SU-DHL-6 (cell line): ENCODE results near the gene BLOC1S5.

Experiments
- EZH2phosphoT487 ChIP-seq: fragments of 200-600 bp; sonication (generic), shearing (Covaris generic); conservative IDR thresholded peaks from 2 replicates; pipeline ENCODE4 v1.6.1; 2018; ENCODE audit warnings: mild to moderate bottlenecking, antibody characterized with exemption, low read length, moderate library complexity, mixed read lengths
- TF ChIP-seq, protein P1 (sequence below): fragments of 200-600 bp; sonication (generic); IDR thresholded peaks from one replicate; pipeline ENCODE4 v1.5.1; 2017; ENCODE audit warnings: antibody characterized with exemption, mild to moderate bottlenecking, low read length, moderate library complexity; ENCODE audit not compliant: insufficient read depth, poor library complexity, severe bottlenecking

DNA sequence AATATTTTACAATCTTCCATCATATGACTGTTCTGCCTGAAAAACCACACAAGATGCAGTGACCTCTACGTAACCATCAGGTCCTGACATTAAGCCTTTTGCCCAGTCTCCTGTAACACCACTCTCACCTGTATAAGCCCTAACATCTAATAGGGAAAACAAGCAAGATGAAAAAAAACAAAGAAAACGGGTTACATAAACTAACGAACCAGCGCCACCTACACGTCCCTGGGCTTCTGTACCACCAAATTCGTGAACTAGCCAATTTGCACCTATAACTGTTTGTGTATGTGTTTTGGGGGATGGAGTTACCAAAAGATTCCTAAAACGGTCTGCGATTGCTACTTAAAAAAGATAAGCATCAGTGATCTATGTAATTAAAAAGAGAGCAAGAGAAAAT, 70.2 kb downstream of the BLOC1S5 start:
- TF ChIP-seq, protein P1, sequence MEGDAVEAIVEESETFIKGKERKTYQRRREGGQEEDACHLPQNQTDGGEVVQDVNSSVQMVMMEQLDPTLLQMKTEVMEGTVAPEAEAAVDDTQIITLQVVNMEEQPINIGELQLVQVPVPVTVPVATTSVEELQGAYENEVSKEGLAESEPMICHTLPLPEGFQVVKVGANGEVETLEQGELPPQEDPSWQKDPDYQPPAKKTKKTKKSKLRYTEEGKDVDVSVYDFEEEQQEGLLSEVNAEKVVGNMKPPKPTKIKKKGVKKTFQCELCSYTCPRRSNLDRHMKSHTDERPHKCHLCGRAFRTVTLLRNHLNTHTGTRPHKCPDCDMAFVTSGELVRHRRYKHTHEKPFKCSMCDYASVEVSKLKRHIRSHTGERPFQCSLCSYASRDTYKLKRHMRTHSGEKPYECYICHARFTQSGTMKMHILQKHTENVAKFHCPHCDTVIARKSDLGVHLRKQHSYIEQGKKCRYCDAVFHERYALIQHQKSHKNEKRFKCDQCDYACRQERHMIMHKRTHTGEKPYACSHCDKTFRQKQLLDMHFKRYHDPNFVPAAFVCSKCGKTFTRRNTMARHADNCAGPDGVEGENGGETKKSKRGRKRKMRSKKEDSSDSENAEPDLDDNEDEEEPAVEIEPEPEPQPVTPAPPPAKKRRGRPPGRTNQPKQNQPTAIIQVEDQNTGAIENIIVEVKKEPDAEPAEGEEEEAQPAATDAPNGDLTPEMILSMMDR, result peak; percentile 82
- no peak for TF ChIP-seq EZH2phosphoT487
